H1 (cell line): Measurements from ENCODE around the gene ASXL3. TPM values are rescaled to one million over a fixed set of nuclear protein-coding genes. Genes with fewer than 3 reads are reported as not detected.

Experiments used
- CTCF ChIA-PET: fragments of 300-600 bp; sonication (Branson Sonifier 250); formaldehyde crosslinking; loops from one replicate; lab custom pipeline; 2021; ENCODE audit not compliant: partially characterized antibody; lab: Charles Lee
- POLR2A ChIA-PET: fragments of 300-600 bp; sonication (Branson Sonifier 250); formaldehyde crosslinking; loops from one replicate; lab custom pipeline; 2021; ENCODE audit warnings: inconsistent platforms; ENCODE audit not compliant: partially characterized antibody; lab: Charles Lee
- DNase-seq, 2 experiments: peaks; one replicate each; pipeline versions ENCODE4 v3.0.0 to v3.0.0-alpha.2; 2010 to 2022; ENCODE audit warnings: low spot score in 2 of 2, low read depth in 1 of 2, mixed read lengths in 1 of 2
- FAIRE-seq: peaks from 2 replicates; lab custom pipeline; 2011; peaks lifted over from hg19 to GRCh38; lab: Jason Lieb, UNC
- H2AFZ ChIP-seq: 2 replicates; pipeline ENCODE4 v1.8.1; 2012; ENCODE audit warnings: low read length, inconsistent platforms
- H2AK5ac ChIP-seq: 2 replicates; pipeline ENCODE4 v1.6.1; 2013; ENCODE audit warnings: low read depth, low read length
- H2BK120ac ChIP-seq: replicated peaks from 2 replicates; pipeline ENCODE3; 2013; ENCODE audit warnings: low read depth, low read length, inconsistent platforms
- H2BK12ac ChIP-seq: 2 replicates; pipeline ENCODE4 v1.6.1; 2013; ENCODE audit warnings: low read depth, low read length
- H2BK15ac ChIP-seq: 2 replicates; pipeline ENCODE4 v1.6.1; 2013; ENCODE audit warnings: low read length
- H2BK20ac ChIP-seq: 2 replicates; pipeline ENCODE4 v1.6.1; 2013; ENCODE audit warnings: low read length
- H2BK5ac ChIP-seq: 2 replicates; pipeline ENCODE4 v1.6.1; 2013; ENCODE audit warnings: low read depth, low read length
- H3K14ac ChIP-seq: 2 replicates; pipeline ENCODE4 v1.6.1; 2013; ENCODE audit warnings: inconsistent platforms; ENCODE audit not compliant: insufficient read length
- H3K18ac ChIP-seq: 2 replicates; pipeline ENCODE4 v1.6.1; 2013; ENCODE audit warnings: low read length; ENCODE audit errors: extremely low read depth
- H3K23ac ChIP-seq: 2 replicates; pipeline ENCODE4 v1.6.1; 2013; ENCODE audit warnings: inconsistent platforms; ENCODE audit not compliant: insufficient read length
- H3K23me2 ChIP-seq: 2 replicates; pipeline ENCODE4 v1.6.1; 2013; ENCODE audit warnings: low read depth, low read length
- H3K27ac ChIP-seq: 2 replicates; pipeline ENCODE4 v1.6.1; 2011; ENCODE audit warnings: low read depth, low read length, inconsistent platforms
- H3K27me3 ChIP-seq, 4 experiments: replicated peaks in 1 of 4; 1 replicate in 1 of 4; 2 replicates in 3 of 4; pipeline versions ENCODE4 v1.6.1 to v1.8.1; 2011 to 2013; ENCODE audit warnings: low read length in 3 of 4, mild to moderate bottlenecking in 3 of 4, inconsistent platforms in 2 of 4, mixed read lengths in 2 of 4, moderate library complexity in 1 of 4; ENCODE audit not compliant: control insufficient read depth in 3 of 4, insufficient read depth in 3 of 4; ENCODE audit errors: extremely low read depth in 1 of 4
- H3K36me3 ChIP-seq, 4 experiments: 2 replicates each; pipeline versions ENCODE4 v1.6.1 to v1.8.1; 2011 to 2013; ENCODE audit warnings: mild to moderate bottlenecking in 4 of 4, low read length in 3 of 4, moderate library complexity in 2 of 4, control low read depth in 1 of 4, inconsistent platforms in 1 of 4; ENCODE audit not compliant: insufficient read depth in 4 of 4, control insufficient read depth in 2 of 4
- H3K4ac ChIP-seq: replicated peaks from 2 replicates; pipeline ENCODE3; 2013; ENCODE audit warnings: low read length, low read depth, mixed read lengths, inconsistent platforms; ENCODE audit not compliant: insufficient read length
- H3K4me1 ChIP-seq, 4 experiments: replicated peaks in 1 of 4; 1 replicate in 1 of 4; 2 replicates in 3 of 4; pipeline versions ENCODE4 v1.6.1 to v1.8.1; 2011 to 2013; ENCODE audit warnings: low read length in 3 of 4, inconsistent platforms in 2 of 4, mixed read lengths in 1 of 4; ENCODE audit not compliant: insufficient read depth in 4 of 4, control insufficient read depth in 3 of 4
- H3K4me2 ChIP-seq, 2 experiments: 2 replicates each; pipeline versions ENCODE4 v1.6.1 to v1.8.1; 2011 to 2013; ENCODE audit warnings: low read depth in 2 of 2, low read length in 2 of 2, control low read depth in 1 of 2, inconsistent platforms in 1 of 2, mild to moderate bottlenecking in 1 of 2; ENCODE audit not compliant: insufficient read depth in 1 of 2
- H3K4me3 ChIP-seq, 4 experiments: fragments of 200-600, 300-600 bp in 1 of 4; sonication (generic), shearing (Covaris generic), sonication (Bioruptor Twin) in 1 of 4; 2 replicates each; pipeline versions ENCODE4 v1.5.1 to v1.8.1; 2011 to 2016; ENCODE audit warnings: low read length in 4 of 4, low read depth in 3 of 4, control low read depth in 2 of 4, inconsistent platforms in 2 of 4, mild to moderate bottlenecking in 2 of 4, mixed read lengths in 1 of 4, moderate library complexity in 1 of 4; ENCODE audit not compliant: insufficient read depth in 2 of 4; ENCODE audit errors: extremely low read depth in 1 of 4
- H3K56ac ChIP-seq: replicated peaks from 2 replicates; pipeline ENCODE3; 2013; ENCODE audit warnings: low read depth, mild to moderate bottlenecking, mixed read lengths, low read length, inconsistent platforms; ENCODE audit not compliant: insufficient read length
- H3K79me1 ChIP-seq: 2 replicates; pipeline ENCODE4 v1.6.1; 2013; ENCODE audit warnings: low read depth, low read length, control low read depth
- H3K79me2 ChIP-seq, 2 experiments: 2 replicates each; pipeline versions ENCODE4 v1.6.1 to v1.8.1; 2012 to 2013; ENCODE audit warnings: low read length in 2 of 2, mild to moderate bottlenecking in 2 of 2, inconsistent platforms in 1 of 2; ENCODE audit not compliant: insufficient read depth in 2 of 2, control insufficient read depth in 1 of 2
- H3K9ac ChIP-seq, 4 experiments: replicated peaks in 1 of 4; 1 replicate in 1 of 4; 2 replicates in 3 of 4; pipeline versions ENCODE4 v1.6.1 to v1.8.1; 2011 to 2013; ENCODE audit warnings: low read depth in 3 of 4, low read length in 3 of 4, control low read depth in 2 of 4, mild to moderate bottlenecking in 2 of 4, moderate library complexity in 2 of 4, inconsistent platforms in 1 of 4; ENCODE audit errors: extremely low read depth in 1 of 4
- H3K9me3 ChIP-seq, 2 experiments: 2 replicates each; pipeline versions ENCODE4 v1.6.1 to v1.8.1; 2012 to 2013; ENCODE audit warnings: mild to moderate bottlenecking in 2 of 2, moderate library complexity in 2 of 2, control low read depth in 1 of 2, inconsistent platforms in 1 of 2, low read depth in 1 of 2, low read length in 1 of 2, mixed read lengths in 1 of 2; ENCODE audit not compliant: insufficient read depth in 2 of 2
- H4K20me1 ChIP-seq, 2 experiments: replicated peaks in 1 of 2; 2 replicates each; pipeline versions ENCODE3 to v1.8.1; 2011 to 2013; ENCODE audit warnings: inconsistent platforms in 2 of 2, low read length in 2 of 2, mild to moderate bottlenecking in 1 of 2; ENCODE audit not compliant: insufficient read depth in 2 of 2, control insufficient read depth in 1 of 2
- H4K5ac ChIP-seq: 2 replicates; pipeline ENCODE4 v1.6.1; 2013; ENCODE audit warnings: low read length, low read depth, mixed read lengths, inconsistent platforms; ENCODE audit not compliant: insufficient read length
- H4K8ac ChIP-seq: 2 replicates; pipeline ENCODE4 v1.8.0; 2013; ENCODE audit warnings: mild to moderate bottlenecking, moderate library complexity, low read length, inconsistent platforms; ENCODE audit not compliant: insufficient read depth; ENCODE audit errors: extremely low read depth
- H4K91ac ChIP-seq: replicated peaks from 2 replicates; pipeline ENCODE3; 2013; ENCODE audit warnings: low read length, mixed read lengths, inconsistent platforms; ENCODE audit not compliant: insufficient read length
- EGR1 ChIP-seq: IDR thresholded peaks from 2 replicates; pipeline ENCODE4 v1.6.1; 2011; ENCODE audit warnings: low read depth, low read length, borderline replicate concordance
- MAFK ChIP-seq: IDR thresholded peaks from 2 replicates; pipeline ENCODE4 v1.6.1; 2012; ENCODE audit warnings: low read depth, mild to moderate bottlenecking, improper control_type of control experiment, low read length
- SP2 ChIP-seq: IDR thresholded peaks from 2 replicates; pipeline ENCODE4 v1.6.1; 2012; ENCODE audit warnings: mild to moderate bottlenecking, low read length, inconsistent platforms
- TCF12 ChIP-seq: IDR thresholded peaks from 2 replicates; pipeline ENCODE4 v1.6.1; 2011; ENCODE audit warnings: low read depth, mild to moderate bottlenecking, low read length
- WGBS, 2 experiments: shearing (Covaris generic) in 1 of 2; methylation state at CpG; one replicate each; pipeline versions ENCODE4 v1.1.6 to v1.1.7; 2013 to 2015; ENCODE audit warnings: low lambda C conversion rate in 2 of 2, mixed read lengths in 2 of 2, inconsistent platforms in 1 of 2, low coverage in 1 of 2, missing lambda C conversion rate in 1 of 2; ENCODE audit not compliant: insufficient replicate concordance in 2 of 2, insufficient coverage in 1 of 2, insufficient read length in 1 of 2; ENCODE audit errors: extremely low coverage in 1 of 2, missing lambda C conversion rate in 1 of 2; 5-methylcytosine and 5-hydroxymethylcytosine counted together
- polyA plus RNA-seq, 7 experiments: library from polyadenylated mRNA; depleted of rRNA in 3 of 7; stranded (reverse) in 5 of 7; unstranded in 2 of 7; fragments of >200 nt in 5 of 7; fragments of 200-250 nt in 2 of 7; gene quantifications; 1 replicate in 5 of 7; 2 replicates in 1 of 7; 4 replicates in 1 of 7; pipeline versions ENCODE4 v1.2.1 to v1.2.3, GENCODE V29; 2011 to 2013; ENCODE audit warnings: missing spikeins in 2 of 7, mixed read lengths in 2 of 7
- total RNA-seq: library from RNA; stranded (reverse); fragmentation: NEBNext Ultra II Directional; extraction: Animal tissue kit (Norgen Biotek cat#: 25700); gene quantifications from 2 replicates; pipeline ENCODE4 v1.2.1, GENCODE V29; 2021

The ASXL3 gene
- total and polyA plus RNA-seq, 2 of the 8 experiments (the other 6 are each of a cell fraction or from before 2014, with no cell fraction given) = 0.08 to 1.3 TPM

DNA sequence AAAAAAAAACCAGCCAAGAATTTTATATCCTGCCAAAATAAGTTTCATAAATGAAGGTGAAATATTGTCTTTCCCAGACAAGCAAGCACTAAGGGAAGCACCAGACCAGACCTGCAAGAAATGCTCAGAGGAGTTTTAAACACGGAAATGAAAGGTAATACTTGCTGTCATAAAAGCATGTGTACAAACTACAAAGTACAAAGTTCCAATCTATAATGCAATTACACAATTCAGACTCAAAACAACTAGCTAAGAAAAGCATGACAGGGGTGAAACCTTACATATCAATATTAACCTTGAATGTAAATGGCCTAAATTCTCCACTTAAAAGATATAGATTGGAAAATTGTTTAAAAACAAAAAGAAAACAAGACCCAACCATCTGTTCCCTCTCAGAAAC lies 45.0 kb upstream of the ASXL3 start:
- H3K9ac ChIP-seq = no peak overlapping the region
- H3K9me3 ChIP-seq = no peaks in the 10 kb centered on the region
- no peak overlapping the region for H3K18ac ChIP-seq
- H3K23me2 ChIP-seq = no peaks in the 10 kb centered on the region
- FAIRE-seq = no peak
- H3K4me3 ChIP-seq = no peak overlapping the region
- H3K79me2 ChIP-seq = no peaks in the 10 kb centered on the region
- H3K4ac ChIP-seq = no peak overlapping the region
- no peak overlapping the region for H4K8ac ChIP-seq
- 71% methylated on average over 1 of the region's 1 CpG; no CpG with 5 or more reads in 1 of the 2 experiments for WGBS, 2 experiments
- no peak overlapping the region for H2BK15ac ChIP-seq
- no peak overlapping the region for H3K4me2 ChIP-seq
- CTCF ChIA-PET = no interaction called here
- no peak overlapping the region for H2BK20ac ChIP-seq
- DNase-seq = no peak
- H2BK5ac ChIP-seq = no peak overlapping the region
- H4K20me1 ChIP-seq = no peaks in the 10 kb centered on the region
- POLR2A ChIA-PET = no interaction called here
- no peak overlapping the region for H3K56ac ChIP-seq
- H3K27ac ChIP-seq = no peak overlapping the region
- H2BK120ac ChIP-seq = no peak overlapping the region
- H4K91ac ChIP-seq = no peak overlapping the region
- H3K23ac ChIP-seq = no peak overlapping the region
- H3K14ac ChIP-seq = no peak overlapping the region
- H3K27me3 ChIP-seq = no peaks in the 10 kb centered on the region
- TF ChIP-seq SP2 (no peak), MAFK (no peak), TCF12 (no peak), EGR1 (no peak)
- no peaks in the 10 kb centered on the region for H3K79me1 ChIP-seq
- no peaks in the 10 kb centered on the region for H3K4me1 ChIP-seq
- H2AK5ac ChIP-seq = no peak overlapping the region
- no peak overlapping the region for H4K5ac ChIP-seq
- no peak overlapping the region for H2AFZ ChIP-seq
- no peak overlapping the region for H2BK12ac ChIP-seq
- no peaks in the 10 kb centered on the region for H3K36me3 ChIP-seq
